Memory B cell (primary cell): ENCODE measurements around the gene KIF25.

Source experiments
- ATAC-seq: fragments of 150-1000 bp; cut with Tn5 transposase; 2 replicates; pipeline ENCODE4 v1.10.0; 2021; ENCODE audit warnings: low read depth, mild to moderate bottlenecking, moderate library complexity
- DNase-seq, 2 donors: peaks; one replicate each; pipeline ENCODE4 v3.0.0; 2022; ENCODE audit warnings: low spot score in 2 of 2
- H3K27ac Mint-ChIP-seq: one replicate; pipeline ENCODE4 v1.8.0; 2022; ENCODE audit warnings: mild to moderate bottlenecking, moderate library complexity, mixed read lengths
- H3K27me3 Mint-ChIP-seq: one replicate; pipeline ENCODE4 v1.8.0; 2022; ENCODE audit warnings: mixed read lengths
- H3K36me3 Mint-ChIP-seq: one replicate; pipeline ENCODE4 v1.8.0; 2022; ENCODE audit warnings: mild to moderate bottlenecking, mixed read lengths
- H3K4me1 Mint-ChIP-seq: one replicate; pipeline ENCODE4 v1.8.0; 2022; ENCODE audit warnings: mixed read lengths
- H3K4me3 Mint-ChIP-seq: one replicate; pipeline ENCODE4 v1.8.0; 2022; ENCODE audit warnings: mild to moderate bottlenecking, moderate library complexity, mixed read lengths
- H3K9me3 Mint-ChIP-seq: one replicate; pipeline ENCODE4 v1.8.0; 2022; ENCODE audit warnings: mixed read lengths

KIF25 gene

GRCh38 chr6:168035661-168036545 lies 38.4 kb downstream of the KIF25 start:
- Mint-ChIP-seq H3K4me1 (no peaks in the 10 kb centered on the region), H3K27me3 (peaks cover 4% of the 10 kb centered on the region), H3K4me3 (no peak overlapping the region), H3K9me3 (peaks cover 4% of the 10 kb centered on the region), H3K27ac (no peak overlapping the region), H3K36me3 (no peaks in the 10 kb centered on the region)
- DNase-seq (no peak), ATAC-seq (no peak)

GRCh38 chr6:168037242-168037641 lies 39.8 kb downstream of the KIF25 start:
- Mint-ChIP-seq H3K27ac (no peak overlapping the region), H3K9me3 (peaks cover 4% of the 10 kb centered on the region), H3K4me3 (no peak overlapping the region), H3K36me3 (no peaks in the 10 kb centered on the region), H3K4me1 (no peaks in the 10 kb centered on the region), H3K27me3 (peaks cover 4% of the 10 kb centered on the region)
- DNase-seq (no peak), ATAC-seq (no peak)

DNA sequence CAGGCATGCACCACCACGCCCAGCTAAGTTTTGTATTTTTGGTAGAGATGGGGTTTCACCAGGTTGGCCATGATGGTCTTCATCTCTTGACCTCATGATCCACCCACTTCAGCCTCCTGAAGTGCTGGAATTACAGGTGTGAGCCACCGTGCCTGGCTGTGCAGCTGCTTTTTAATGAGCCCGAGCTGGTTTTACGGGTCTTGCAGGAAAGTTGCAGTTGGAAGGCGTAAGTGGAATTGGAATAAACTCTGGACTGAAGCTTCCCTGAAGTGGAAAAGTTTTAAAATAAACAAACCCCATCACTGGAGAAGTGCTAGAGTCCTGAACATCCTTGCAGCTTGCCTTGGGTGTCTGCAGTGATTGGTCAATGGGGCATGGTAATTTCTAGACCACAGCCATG lies 40.4 kb downstream of the KIF25 start:
- H3K27me3 Mint-ChIP-seq = peaks cover 4% of the 10 kb centered on the region
- H3K4me3 Mint-ChIP-seq = no peak overlapping the region
- no peak overlapping the region for H3K27ac Mint-ChIP-seq
- peaks cover 4% of the 10 kb centered on the region for H3K9me3 Mint-ChIP-seq
- DNase-seq = no peak
- no peaks in the 10 kb centered on the region for H3K4me1 Mint-ChIP-seq
- H3K36me3 Mint-ChIP-seq = no peaks in the 10 kb centered on the region
- no peak for ATAC-seq

DNA sequence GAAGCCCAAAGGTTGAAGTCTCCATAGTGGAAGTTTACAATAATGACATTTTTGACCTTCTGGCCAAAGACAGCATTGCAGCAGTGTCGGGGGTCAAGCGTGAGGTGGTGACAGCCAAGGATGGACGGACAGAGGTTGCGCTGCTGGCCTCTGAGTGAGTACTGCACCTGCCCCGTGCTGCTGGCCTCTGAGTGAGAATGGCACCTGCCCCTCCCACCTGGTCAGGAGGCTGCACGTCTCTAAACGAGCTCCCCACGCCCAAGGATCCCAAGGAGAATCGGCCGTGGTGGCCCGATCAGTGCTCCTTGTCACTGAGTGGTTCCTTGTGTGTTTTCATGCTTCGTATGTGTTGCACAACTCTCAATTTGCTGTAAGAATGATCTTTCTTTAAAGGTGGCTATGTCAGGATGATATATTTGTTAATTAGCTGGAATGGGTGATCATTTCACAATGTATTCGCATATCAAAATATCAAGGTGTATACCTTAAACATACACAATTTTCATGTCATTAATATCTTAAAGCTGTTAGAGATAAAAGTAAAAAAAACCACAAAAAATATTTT lies 41.2 kb downstream of the KIF25 start:
- Mint-ChIP-seq H3K27ac (no peak overlapping the region), H3K4me1 (no peaks in the 10 kb centered on the region), H3K36me3 (no peaks in the 10 kb centered on the region), H3K4me3 (no peak overlapping the region), H3K9me3 (peaks cover 4% of the 10 kb centered on the region), H3K27me3 (peaks cover 4% of the 10 kb centered on the region)
- ATAC-seq = no peak
- no peak for DNase-seq

GRCh38 chr6:168039301-168039700 lies 41.8 kb downstream of the KIF25 start:
- ATAC-seq (no peak), DNase-seq (no peak)
- H3K9me3 Mint-ChIP-seq = peaks cover 4% of the 10 kb centered on the region
- no peak overlapping the region for H3K27ac Mint-ChIP-seq
- H3K36me3 Mint-ChIP-seq = no peaks in the 10 kb centered on the region
- no peak overlapping the region for H3K4me3 Mint-ChIP-seq
- H3K4me1 Mint-ChIP-seq = no peaks in the 10 kb centered on the region
- H3K27me3 Mint-ChIP-seq = peaks cover 4% of the 10 kb centered on the region

DNA sequence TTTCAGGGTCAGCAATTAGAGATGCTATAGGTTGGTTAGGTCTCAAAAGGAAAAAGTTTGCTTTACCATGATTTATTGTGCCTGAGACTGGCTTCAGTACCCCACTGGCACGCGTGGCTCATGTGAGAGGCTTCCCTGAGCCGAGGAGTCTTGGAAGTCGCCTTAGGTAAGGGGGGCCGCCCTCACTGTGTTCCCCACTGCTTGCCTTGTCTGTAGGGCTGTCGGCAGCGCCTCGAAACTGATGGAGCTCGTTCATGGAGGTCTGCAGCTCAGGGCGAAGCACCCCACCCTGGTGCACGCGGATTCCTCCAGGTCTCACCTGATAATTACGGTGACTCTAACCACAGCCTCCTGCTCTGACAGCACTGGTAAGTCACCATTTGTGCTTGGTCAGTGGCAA lies 42.4 kb downstream of the KIF25 start:
- no peak for DNase-seq
- no peak for ATAC-seq
- Mint-ChIP-seq H3K9me3 (peaks cover 4% of the 10 kb centered on the region), H3K27ac (no peak overlapping the region), H3K4me3 (no peak overlapping the region), H3K36me3 (no peaks in the 10 kb centered on the region), H3K4me1 (no peaks in the 10 kb centered on the region), H3K27me3 (peaks cover 4% of the 10 kb centered on the region)

DNA sequence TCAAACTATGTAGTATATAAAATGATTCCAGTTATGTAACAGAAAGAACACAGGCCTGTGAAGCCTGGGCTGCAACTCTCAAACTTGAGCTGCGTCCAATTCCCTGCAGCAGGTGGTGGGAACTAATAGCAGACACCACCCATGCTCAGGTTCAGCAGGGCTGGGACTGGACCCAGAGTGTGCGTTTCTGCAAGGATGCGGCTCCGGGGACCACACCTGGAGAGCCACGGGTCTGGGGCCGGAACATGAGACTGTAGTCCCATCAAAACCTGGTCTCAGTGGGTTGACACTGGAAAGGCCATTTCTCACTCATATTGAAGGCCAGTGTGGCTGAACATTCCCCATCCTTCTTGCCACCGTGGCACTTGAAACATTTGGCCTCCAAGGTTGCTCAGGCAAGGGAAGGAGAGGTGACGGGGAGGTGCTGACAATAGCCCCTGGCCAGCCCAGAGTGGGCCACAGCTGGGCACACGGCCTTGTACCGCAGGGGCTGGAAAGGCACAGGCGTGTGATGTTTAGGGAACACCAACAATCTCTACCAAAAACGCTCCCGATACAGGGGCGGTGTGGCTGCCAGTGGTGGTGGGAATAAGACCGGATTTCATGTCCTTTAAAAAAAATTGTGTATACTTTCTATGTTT lies 43.5 kb downstream of the KIF25 start:
- Mint-ChIP-seq H3K36me3 (no peaks in the 10 kb centered on the region), H3K27me3 (peaks cover 4% of the 10 kb centered on the region), H3K9me3 (peaks cover 4% of the 10 kb centered on the region), H3K4me1 (no peaks in the 10 kb centered on the region), H3K27ac (no peak overlapping the region), H3K4me3 (no peak overlapping the region)
- ATAC-seq = no peak
- DNase-seq = no peak

- DNase-seq = no peak
- Mint-ChIP-seq H3K27me3 (no peaks in the 10 kb centered on the region), H3K27ac (no peak overlapping the region), H3K9me3 (peaks cover 3% of the 10 kb centered on the region), H3K36me3 (no peaks in the 10 kb centered on the region), H3K4me1 (no peaks in the 10 kb centered on the region), H3K4me3 (no peak overlapping the region)
- no peak for ATAC-seq
These were observed 44.5 kb downstream of the KIF25 start for GRCh38 chr6:168041928-168042327.

- Mint-ChIP-seq H3K4me1 (no peaks in the 10 kb centered on the region), H3K27ac (no peak overlapping the region)
- DNase-seq = no peak
These were observed 45.1 kb downstream of the KIF25 start for GRCh38 chr6:168042426-168043192.

GRCh38 chr6:168043193-168043847 lies 45.8 kb downstream of the KIF25 start:
- Mint-ChIP-seq H3K4me3 (no peak overlapping the region), H3K36me3 (no peaks in the 10 kb centered on the region), H3K4me1 (no peaks in the 10 kb centered on the region), H3K27ac (no peak overlapping the region), H3K9me3 (peaks cover 3% of the 10 kb centered on the region), H3K27me3 (no peaks in the 10 kb centered on the region)
- DNase-seq (no peak), ATAC-seq (no peak)

More at GRCh38 chr6:168042426-168043192, 45.1 kb downstream of the KIF25 start:
- Mint-ChIP-seq H3K36me3 (no peaks in the 10 kb centered on the region), H3K9me3 (peaks cover 3% of the 10 kb centered on the region), H3K4me3 (no peak overlapping the region), H3K27me3 (no peaks in the 10 kb centered on the region)
- no peak for ATAC-seq

DNA sequence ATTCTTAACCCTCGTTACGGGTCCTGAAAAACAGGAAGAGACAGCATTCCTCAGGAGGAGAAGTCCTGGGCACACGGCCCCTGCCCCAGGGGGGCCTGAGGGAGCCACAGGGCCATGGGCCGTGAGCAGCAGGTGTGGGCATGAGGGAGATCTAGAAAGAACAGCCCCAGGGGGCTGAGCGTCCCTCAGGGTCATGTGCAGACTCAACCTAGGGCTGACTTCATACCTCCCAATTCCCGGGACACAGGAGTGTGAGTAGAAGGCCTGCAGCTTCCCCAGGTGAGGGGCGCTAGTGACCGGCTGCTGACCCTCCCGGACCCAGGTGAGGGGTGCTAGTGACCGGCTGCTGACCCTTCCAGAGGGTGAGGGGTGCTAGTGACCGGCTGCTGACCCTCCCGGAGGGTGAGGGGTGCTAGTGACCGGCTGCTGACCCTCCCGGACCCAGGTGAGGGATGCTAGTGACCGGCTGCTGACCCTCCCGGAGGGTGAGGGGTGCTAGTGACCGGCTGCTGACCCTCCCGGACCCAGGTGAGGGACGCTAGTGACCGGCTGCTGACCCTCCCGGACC lies 46.5 kb downstream of the KIF25 start:
- no peaks in the 10 kb centered on the region for H3K36me3 Mint-ChIP-seq
- ATAC-seq (no peak), DNase-seq (no peak)
- H3K4me3 Mint-ChIP-seq = no peak overlapping the region
- no peaks in the 10 kb centered on the region for H3K4me1 Mint-ChIP-seq
- H3K27ac Mint-ChIP-seq = no peak overlapping the region
- H3K27me3 Mint-ChIP-seq = no peaks in the 10 kb centered on the region
- peaks cover 3% of the 10 kb centered on the region for H3K9me3 Mint-ChIP-seq

DNA sequence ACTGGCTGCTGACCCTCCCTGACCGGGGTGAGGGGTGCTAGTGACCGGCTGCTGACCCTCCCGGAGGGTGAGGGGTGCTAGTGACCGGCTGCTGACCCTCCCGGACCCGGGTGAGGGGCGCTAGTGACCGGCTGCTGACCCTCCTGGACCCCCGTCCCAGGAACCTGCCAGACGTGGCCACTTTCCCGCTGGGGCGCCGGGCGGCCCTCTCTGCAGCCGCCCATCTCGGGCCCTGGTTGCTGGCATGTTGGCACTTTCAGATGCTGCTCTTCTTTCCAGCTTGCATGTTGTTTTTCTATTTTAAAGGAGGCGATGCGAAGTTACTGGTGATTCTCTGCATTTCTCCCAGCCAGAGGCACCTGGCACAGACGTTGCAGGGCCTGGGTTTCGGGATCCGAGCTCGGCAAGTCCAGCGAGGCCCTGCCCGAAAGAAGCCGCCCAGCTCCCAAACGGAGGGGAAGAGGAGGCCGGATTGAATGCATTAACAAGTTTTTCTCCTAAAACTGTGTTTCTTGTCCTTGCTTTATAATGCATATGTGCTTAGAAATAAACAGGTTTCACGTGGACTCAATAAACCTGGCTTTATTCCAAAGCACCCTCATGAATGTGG lies 47.2 kb downstream of the KIF25 start:
- Mint-ChIP-seq H3K27ac (no peak overlapping the region), H3K9me3 (peaks cover 3% of the 10 kb centered on the region), H3K4me3 (no peak overlapping the region), H3K36me3 (no peaks in the 10 kb centered on the region), H3K27me3 (no peaks in the 10 kb centered on the region), H3K4me1 (no peaks in the 10 kb centered on the region)
- no peak for DNase-seq
- ATAC-seq = no peak

DNA sequence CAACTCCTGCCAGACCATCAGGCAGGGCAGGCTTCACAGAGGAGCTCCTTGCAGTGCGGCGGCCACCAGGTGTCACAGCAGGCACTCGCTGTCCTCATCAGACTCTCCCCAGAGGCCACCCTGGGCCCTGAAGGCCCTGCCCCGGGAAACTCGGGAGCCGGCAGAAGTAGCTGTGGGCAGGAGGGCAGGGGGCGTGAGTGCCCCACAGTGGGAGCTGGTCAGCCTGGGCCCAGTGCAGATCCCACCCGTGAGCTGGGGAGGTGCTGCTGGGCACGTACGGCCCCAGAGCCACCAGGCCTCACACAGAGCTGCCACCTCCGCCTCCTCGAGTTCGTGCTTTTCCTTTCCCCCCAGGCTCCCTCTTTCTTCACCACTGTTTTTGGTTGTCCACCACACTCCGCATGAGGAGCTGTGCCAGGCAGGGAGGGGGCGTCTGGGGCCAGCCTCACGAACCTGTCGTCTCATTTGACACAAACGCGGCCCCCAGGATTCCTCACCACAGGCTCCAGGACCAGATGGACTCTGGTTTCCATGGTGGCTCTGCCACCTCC lies 47.7 kb downstream of the KIF25 start:
- H3K9me3 Mint-ChIP-seq = peaks cover 3% of the 10 kb centered on the region
- H3K4me1 Mint-ChIP-seq = no peaks in the 10 kb centered on the region
- no peak overlapping the region for H3K4me3 Mint-ChIP-seq
- no peak for DNase-seq
- no peak overlapping the region for H3K27ac Mint-ChIP-seq
- no peaks in the 10 kb centered on the region for H3K27me3 Mint-ChIP-seq
- H3K36me3 Mint-ChIP-seq = no peaks in the 10 kb centered on the region
- ATAC-seq = no peak
